GM12875 (cell line): ENCODE data around the gene ALOX15B.

ENCODE experiments used
- H3K4me3 ChIP-seq: one replicate; pipeline ENCODE4 v1.5.1; 2011; ENCODE audit warnings: low read depth, low read length, control low read depth
- CTCF ChIP-seq: IDR thresholded peaks from 2 replicates; pipeline ENCODE4 v1.5.1; 2011; ENCODE audit warnings: low read depth, mild to moderate bottlenecking, control low read depth, inconsistent platforms, low read length, moderate library complexity, borderline replicate concordance; ENCODE audit not compliant: insufficient read depth

The ALOX15B gene, protein sequence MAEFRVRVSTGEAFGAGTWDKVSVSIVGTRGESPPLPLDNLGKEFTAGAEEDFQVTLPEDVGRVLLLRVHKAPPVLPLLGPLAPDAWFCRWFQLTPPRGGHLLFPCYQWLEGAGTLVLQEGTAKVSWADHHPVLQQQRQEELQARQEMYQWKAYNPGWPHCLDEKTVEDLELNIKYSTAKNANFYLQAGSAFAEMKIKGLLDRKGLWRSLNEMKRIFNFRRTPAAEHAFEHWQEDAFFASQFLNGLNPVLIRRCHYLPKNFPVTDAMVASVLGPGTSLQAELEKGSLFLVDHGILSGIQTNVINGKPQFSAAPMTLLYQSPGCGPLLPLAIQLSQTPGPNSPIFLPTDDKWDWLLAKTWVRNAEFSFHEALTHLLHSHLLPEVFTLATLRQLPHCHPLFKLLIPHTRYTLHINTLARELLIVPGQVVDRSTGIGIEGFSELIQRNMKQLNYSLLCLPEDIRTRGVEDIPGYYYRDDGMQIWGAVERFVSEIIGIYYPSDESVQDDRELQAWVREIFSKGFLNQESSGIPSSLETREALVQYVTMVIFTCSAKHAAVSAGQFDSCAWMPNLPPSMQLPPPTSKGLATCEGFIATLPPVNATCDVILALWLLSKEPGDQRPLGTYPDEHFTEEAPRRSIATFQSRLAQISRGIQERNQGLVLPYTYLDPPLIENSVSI

GRCh38 chr17:8038954-8039610 is at the start of gene ALOX15B:
ALOX15B (plus strand) TSS chr17:8039059; CDS start chr17:8039156, 97 bp downstream.
- no peak for TF ChIP-seq CTCF
- no peak within 1 kb of the TSS for H3K4me3 ChIP-seq

GRCh38 chr17:7989781-7990655 is 48.8 kb upstream of the ALOX15B start:
- peak; percentile 94 for TF ChIP-seq CTCF
- peak overlapping the region; percentile 62 for H3K4me3 ChIP-seq

DNA sequence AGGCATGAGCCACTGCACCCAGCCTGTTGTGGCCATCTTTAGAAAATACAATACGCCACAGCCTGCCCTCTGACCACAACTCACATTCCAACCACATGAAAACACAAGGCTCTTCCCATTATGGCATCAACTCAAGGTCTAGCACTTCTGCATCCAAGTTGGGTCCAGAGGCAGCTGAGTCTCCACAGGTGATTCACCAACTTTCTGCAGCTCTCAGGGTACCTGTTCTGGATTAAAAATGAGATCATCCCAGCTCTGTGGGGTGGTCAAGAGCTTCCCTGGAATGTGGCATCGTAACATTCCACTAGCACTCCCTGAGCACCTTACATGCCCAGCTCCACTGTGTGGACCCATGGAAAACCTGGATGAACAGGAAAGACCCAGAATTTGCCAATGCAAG is 46.3 kb upstream of the ALOX15B start:
- TF ChIP-seq CTCF: no peak
- no peak overlapping the region for H3K4me3 ChIP-seq

DNA sequence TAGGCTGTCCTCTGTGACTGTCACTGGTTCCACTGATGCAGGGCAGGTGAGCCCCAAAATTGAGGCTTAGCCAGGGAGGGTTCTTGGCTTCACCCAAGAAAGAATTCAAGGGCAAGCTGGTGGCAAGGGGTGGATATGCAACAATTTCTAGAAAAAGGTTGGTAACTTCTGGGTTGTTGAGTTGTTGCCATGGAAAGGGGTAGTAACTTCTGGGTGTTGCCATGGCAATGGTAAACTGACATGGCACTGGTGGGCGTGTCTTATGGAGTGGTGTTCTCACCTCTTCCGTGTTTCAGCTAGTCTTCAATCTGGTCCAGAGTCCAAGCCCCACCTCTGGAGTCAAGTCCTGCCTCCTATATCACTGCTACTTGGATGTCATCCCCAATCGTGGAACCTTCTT is 45.9 kb upstream of the ALOX15B start:
- TF ChIP-seq CTCF: no peak
- H3K4me3 ChIP-seq: no peak overlapping the region

GRCh38 chr17:7993972-7994589 is 44.8 kb upstream of the ALOX15B start:
- TF ChIP-seq CTCF: no peak
- no peak overlapping the region for H3K4me3 ChIP-seq

DNA sequence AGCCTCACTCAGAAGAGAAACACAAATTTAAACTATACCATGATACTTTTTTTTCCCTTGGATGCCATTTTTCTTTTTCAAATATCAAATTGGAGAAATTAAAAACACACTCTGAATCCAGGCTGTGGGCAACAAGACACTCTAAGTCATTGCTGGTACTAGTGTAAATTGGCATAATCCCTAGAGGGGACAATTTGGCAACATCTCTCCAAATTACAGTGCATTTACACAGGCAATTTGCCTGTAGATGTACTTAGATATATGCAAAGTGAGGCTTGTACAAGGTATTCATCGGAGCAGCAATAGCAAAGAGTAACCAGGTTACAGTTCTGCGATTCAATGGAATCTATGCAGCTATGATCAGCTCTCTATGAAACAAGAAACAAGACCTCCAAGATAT is 43.1 kb upstream of the ALOX15B start:
- H3K4me3 ChIP-seq: no peak overlapping the region
- no peak for TF ChIP-seq CTCF
